HG02973 (cell line): ENCODE measurements around the gene LHFPL3.
"Not testable (repeated sequence)": the region's sequence is repeated elsewhere in the genome, so short reads cannot be mapped to it uniquely, and the experiment has no call there.

ENCODE experiments used
- ATAC-seq: cut with Tn5 transposase; IDR thresholded peaks from one replicate; pipeline ENCODE4 v1.9.1; 2021; ENCODE audit warnings: moderate library complexity; ENCODE audit not compliant: unreplicated experiment

Gene LHFPL3

DNA sequence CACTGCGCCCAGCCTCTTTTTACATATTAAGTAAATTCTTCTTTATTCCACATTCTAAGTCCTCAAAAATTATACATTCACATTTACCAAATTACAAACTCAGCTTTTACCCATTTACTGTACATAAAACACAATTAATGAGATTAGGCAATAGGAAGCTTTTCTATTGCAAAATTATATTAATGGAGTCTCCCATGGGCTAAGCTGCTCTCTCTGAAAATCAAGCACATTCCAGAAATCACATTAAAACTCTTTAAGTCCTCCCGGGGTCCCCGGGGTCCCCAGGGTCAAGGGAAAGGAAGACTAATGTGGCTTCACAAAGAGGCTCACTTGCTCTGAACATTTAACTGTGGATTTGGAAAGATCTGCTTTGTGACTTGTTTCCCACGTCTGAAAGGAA is 558.2 kb downstream of the LHFPL3 start:
- no peak for ATAC-seq

DNA sequence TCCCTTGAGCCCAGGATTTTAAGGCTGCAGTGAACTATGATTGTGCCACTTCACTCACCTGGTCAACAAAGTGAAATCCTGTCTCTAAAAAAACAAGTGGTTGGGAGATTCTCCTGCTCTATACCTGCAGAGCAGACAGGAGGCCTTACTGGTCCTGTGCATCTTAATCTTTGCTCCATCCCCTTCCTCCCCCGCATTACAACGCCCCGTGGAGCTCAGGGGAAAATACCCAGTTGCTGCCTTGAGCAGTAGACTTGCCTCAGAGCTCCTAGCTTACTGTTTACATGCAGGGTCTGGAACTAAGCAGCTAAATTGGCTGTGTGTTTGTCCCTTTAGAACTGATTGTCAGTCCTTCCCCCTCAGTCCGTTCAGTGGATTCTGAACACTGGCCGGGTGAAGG is 561.8 kb downstream of the LHFPL3 start:
- no peak for ATAC-seq

DNA sequence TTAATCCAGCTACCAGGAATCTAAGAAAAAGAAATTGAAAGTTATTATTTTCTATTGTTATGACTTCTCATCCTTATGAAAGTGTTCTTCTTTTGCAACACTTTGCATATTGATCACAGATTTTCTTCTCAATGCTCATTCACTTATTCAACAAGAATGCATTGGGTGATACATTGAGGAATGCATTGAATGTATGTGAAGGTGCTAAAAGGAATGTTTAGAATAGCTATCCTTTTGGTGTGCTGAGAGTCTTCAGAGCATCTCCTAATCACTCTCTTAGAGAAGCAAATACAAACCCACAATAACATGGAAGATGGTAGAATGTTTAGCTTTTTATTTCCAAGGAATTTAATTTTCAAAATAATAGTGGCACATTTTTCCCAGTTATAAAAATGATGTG is 563.5 kb downstream of the LHFPL3 start:
- ATAC-seq = no peak

DNA sequence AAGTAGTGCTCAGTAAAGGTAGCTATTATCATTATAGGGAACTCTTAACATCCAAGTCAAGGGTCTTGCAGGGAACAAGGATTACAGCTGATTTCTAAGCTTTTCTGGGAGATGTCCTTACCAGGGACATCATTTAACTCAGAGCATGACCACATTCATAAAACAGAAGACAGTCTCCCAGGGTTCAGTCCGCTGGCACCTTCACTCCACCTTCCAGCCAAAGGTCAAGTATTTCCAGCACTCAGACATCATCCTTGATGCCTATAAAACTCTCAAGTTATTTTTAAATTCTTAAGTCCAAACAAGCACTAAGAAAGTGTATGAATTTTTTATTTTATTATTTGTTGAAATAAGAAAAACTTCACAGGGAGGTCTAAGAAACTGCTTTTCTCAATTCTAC is 565.9 kb downstream of the LHFPL3 start:
- no peak for ATAC-seq

DNA sequence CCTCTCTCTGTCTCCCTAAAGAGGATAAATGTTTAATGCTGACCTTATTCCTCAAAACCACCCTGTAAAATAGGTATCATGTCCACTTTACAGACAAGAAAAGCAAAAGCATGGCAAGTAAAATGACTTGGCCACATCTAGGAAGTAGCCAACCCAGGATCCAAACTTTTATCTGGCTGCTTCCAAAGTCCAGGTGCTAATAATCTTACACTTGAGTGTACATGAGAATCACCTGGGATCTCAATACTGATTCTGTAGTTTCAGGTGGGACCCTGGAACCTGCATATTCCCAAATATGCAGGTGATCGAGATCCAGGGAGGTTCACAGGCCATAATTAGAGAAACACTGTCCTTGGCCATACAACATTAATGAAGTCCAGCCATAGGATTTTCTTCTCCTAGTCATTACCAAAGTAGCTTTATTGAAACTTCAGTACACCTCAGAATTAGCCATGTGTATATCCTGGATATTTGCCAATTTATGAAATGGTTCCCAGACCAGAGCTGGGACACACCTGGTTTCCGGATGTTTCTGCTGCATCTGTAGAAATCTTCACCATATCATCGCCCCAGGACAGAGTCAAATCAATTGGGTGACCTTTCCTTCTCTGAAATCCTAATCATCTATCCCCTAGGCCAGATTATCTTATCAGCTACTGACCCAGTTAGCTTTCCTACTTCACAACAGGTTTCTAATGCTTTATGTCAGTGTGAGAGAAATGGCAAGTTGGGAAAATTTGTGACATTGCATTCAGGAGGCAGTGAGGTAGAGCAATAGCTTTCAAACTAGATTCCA is 566.5 kb downstream of the LHFPL3 start:
- ATAC-seq = peak; percentile 22

DNA sequence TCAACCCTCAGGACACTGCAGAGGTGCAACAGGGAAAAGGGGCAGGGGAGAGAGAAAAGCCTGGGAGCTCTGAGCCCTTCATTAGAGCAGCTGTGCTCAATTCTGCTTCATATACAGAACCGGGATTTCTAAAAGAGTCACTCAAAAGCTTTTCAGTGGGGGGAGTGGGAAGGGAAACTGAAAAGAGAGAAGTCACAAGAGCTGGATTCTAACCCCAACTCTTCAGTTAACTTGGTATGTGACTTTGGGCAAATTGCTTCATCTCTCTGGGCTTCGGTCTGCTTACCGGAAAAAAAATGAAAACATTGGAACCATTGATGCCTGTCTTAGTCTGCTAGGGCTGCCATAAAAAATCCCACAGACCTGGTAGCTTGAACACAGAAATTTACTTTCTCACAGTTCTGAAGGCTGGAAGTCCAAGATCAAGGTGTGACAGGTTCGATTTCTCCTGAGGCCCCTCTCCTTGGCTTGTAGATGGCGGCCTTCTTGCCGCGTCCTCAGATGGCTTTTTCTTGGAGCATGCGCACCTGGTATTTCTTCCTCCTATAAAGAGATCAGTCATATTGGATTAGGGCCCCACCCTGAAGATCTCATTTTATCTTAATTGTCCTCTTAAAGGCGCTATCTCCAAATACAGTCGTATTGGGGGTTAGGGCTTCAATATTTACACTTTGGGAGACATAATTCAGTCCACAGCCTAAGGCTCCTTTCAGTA is 567.3 kb downstream of the LHFPL3 start:
- ATAC-seq = peak; percentile 34

DNA sequence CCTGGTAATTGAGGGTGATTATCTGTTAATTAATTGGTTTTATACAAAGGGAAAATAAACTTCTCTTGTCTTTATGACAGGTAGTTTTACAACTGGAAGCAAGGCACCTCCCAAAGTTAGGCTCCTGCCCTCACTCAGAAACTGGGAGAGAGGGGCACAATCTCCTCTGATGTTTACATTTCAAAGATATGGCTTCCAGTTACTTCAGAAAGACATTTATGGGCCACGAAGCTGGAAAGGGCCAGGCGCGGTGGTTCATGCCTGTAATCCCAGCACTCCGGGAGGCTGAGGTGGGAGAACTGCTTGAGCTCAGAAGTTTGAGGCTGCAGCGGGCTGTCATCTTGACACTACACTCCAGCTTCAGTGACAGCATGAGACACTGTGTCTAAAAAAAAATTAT is 570.0 kb downstream of the LHFPL3 start:
- ATAC-seq = no peak

DNA sequence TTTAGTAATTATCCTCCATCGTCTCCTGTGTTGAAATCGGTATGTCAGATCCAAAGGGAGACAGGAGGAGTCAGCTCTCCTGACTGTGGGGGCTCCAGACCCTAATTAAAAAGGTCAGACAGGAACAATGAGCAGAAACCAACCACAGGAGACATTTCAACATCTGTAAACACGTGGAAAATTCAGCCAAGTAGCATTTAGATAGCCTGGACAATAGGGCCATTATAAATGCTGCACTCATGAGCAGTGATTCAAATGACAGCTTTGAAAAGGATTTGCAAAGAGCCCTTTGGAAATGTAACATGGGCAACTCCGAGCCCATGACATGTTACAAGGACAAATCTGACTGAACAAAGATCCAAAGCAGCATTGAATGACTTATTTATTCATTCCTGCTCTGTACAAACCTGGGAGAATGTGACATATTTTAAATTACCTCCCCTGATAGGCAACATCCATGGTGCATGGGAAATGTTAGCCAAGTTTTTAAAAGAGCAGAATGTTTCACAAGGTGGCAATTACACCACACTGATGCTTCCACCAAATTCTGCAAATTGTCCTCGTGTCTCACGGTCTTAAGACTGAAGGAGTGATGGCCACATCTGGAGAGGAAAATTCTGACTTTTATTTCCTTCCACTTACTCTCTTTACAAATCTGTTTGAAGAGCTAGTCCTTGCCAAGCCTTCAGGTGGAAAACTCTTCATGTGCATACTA is 572.3 kb downstream of the LHFPL3 start:
- ATAC-seq = no peak

DNA sequence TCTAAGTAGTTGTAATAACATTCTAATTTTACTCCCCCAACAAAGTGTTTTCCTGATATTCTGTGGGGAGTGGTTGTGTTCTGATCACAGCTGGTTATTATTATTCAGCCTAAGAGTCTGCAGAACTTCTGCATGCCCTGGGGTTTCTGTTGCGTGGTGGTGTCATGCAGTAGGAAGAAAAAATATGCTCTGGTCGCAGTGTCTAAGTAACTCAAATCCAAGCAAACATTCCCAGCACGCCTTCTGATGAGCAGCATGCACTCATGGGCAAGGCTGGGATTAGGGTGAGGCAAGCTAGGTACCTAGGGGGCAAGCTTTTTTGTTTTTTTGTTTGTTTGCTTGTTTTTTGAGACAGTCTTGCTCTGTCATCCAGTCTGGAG is 572.8 kb downstream of the LHFPL3 start:
- no peak for ATAC-seq

DNA sequence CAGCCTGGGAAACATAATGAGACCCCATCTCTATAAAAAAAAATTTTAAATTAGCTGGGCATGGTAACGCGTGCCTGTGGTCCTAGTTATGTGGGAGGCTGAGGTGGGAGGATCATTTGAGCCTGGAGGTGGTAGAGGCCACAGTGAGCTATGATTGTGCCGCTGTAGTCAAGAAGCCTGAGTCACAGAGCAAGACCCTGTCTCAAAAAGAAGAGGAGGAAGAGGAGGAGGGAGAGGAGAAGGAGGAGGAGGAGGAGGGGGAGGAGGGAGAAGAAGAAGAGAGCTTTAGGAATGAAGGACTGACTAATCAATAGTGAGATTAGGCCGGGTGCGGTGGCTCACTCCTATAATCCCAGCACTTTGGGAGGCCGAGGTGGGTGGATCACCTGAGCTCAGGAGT is 573.8 kb downstream of the LHFPL3 start:
- ATAC-seq = no peak

DNA sequence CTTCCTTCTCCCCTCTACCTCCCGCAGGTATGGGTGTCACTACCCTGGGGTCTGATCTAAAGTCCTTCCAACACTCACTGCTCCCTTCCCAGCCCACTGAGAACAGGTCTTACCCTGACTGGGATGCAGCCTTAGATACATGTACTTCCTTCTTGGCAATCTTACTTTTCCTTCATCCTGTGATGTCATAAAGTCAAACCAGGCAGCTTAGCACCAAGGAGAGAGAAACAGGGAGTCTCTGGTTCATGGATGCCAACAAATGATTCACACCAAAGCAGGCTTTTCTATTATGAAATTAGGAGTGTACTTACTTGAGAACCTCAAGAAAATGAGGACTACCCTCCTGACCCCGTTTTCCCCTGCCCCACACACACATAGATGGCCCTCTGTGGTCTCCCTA is 574.6 kb downstream of the LHFPL3 start:
- ATAC-seq = no peak

DNA sequence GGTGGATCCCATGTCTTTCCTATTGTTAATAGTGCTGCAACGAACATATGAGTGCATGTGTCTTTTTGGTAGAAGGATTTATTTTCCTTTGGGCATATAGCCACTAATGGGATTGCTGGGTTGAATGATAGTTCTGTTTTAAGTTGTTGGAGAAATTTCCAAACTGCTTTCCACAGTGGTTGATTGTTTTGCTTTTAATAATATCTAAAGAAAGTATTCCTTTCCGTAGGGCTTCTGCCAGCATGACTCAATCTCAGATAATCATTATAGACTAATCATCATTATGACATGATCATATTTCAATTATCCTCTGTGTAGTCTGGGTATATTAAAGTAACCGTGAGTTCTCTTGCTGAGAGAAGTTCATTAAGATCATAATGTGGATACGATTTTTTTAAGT is 575.4 kb downstream of the LHFPL3 start:
- ATAC-seq = no peak

DNA sequence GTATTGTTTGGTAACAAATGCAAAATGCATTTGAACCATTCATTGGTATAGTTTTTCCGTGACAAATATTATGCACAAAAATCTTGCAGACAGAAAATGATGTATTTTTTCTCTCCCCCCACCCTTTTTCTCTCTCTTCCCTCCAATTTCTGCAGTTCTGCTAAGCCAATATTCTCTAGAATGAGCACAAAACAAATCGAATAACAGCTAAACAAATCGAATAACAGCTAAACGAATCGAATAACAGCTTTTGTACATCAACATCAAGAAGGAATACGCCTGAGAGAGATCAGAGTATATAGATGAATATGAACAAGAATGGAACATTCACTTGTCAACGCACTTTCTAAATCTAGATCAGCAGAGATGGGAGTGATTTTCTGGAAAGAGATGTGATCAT is 577.6 kb downstream of the LHFPL3 start:
- ATAC-seq = no peak

DNA sequence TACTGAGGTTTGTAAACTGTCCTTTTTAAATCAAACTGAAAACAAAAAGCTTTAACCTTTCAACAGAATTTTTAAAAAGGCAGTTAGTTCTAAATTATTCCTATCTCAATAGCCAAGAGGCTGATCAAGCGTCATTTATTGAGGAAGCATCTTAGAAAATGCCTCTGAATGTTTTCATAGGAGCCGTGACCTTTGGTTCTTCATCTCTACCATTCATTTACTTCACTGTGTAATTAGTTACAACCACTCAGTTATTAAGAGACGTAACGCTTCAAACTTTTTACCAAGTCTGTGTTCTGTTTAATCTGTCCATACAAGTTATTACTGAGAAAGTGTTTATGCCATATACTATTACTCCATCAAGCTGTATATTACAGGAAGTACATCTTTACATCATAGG is 578.2 kb downstream of the LHFPL3 start:
- ATAC-seq = no peak

DNA sequence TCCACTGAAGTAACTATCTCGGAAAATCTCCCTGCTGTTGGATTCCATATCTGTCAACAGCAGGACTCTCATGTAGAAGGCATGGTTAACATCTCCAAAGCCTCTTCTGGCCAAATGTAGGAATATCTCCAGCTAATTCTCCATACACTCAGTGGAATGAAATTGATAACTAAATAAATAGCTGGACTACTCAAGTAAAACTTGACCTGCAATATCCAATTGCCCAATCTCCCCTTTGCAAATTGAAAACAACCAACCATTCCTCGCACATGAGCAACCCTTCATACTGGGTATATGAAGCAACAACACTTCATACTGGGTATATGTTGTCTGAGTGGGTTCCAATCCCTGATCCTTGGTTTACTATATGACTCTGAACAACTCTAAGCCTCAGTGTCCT is 580.2 kb downstream of the LHFPL3 start:
- no peak for ATAC-seq

DNA sequence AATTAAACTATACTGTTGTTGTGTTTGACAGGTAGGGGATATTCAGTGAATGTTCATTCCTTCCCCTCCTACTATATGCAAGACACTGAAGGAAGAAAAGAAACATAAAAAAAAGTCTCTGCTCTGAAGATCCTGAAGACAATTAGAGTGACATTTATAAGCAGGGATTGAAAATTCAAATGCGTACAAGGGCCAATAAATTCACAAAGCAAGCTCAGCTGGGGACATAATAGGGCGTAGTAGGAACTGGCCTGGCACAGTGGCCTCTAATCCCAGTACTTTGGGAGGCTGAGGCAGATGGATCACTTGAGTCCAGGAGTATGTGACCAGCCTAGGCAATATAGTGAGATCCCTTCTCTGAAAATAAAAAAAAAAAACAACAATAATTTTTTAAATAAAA is 580.7 kb downstream of the LHFPL3 start:
- ATAC-seq = no peak

DNA sequence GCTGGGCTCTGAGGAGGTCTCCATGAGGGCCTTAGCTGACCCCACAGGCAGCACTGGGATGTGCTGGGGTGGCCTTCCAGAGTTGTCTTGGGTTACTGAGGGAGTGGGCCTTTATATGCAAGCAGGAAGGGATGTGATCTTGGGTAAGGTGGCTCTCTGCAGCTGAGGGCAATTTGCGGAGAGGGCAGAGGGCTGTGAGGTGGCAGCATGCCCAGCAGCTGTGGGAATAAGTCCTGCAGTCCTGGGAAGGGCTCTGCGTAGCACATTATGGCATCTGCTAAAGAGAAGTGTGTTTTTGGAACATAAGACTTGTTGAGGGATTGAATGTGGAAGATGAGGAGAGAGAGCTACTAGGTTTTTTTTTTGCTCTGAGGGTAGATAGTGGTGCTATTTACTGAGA is 586.0 kb downstream of the LHFPL3 start:
- no peak for ATAC-seq

DNA sequence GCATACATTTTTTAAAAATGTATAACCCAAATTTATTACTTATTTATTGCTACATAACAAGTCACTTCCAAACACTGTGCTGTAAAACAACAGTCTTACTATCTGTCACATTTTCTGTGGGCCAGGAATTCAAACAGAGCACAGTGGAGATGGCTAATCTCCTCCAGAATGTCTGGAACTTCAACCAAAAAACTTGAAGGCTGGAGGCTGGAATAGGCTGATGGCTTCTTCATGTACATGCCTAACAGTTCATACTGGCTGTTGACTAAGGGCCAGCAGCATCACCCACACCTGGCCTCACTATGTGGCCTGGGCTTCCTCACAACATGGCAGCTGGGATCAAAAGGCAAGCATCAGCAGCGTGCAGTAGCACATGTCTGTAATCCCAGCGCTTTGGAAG is 593.2 kb downstream of the LHFPL3 start:
- no peak for ATAC-seq

DNA sequence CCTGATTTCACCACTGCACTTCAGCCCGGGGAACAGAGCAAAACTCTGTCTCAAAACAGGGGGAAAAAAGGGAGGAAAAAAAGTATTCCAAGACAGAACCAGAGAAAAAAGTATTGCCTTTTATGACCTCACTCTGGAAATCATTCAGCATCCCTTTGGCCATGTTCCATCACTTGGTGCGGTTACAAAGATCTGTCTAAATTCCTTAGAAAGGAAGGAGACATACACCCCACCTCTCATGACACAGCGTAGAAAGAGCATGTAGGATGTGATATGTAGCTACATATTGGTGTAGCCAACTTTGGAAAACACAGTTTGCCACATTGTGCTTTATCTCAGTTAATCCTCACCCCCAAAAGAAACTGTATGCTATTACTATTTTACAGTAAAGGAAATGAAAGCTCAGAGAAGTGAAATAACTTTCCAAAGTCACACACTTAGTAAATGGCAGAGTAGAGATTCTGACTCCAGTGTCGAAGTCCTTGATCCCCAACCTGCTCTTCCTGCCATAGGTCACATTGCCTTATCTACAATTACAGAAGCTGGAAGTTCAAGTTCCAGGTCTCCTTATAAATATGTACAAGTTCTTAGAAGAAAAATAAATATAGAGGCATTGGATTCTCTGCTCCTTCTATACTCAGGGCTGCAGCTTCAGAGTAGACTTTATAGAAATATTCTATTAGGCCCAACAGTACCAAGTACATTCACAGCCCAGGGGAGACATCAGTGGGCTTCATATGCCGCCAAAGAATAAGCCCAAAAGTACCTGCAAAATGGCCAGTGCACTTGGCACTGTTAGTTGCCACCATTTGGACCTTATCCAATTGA is 594.0 kb downstream of the LHFPL3 start:
- ATAC-seq = no peak

DNA sequence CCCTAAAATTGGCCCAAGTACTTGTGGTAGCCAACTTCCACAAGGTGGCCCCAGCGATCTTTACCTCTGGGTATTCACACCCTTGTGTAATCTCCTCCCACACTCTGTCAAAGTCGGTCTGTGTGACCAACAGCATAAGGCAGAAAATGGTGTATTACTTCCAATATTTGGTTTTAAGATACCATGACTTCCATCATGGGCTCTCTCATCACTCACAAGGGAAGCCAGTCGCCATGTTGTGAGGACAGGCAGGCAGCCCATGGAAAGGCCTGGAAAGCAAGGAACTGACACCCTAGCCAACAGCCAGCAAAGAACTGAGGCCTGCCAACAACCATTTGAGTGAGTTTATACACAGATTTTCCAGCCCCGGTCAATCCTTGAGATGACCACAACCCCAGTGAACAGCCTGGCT is 594.6 kb downstream of the LHFPL3 start:
- ATAC-seq = peak; percentile 93

DNA sequence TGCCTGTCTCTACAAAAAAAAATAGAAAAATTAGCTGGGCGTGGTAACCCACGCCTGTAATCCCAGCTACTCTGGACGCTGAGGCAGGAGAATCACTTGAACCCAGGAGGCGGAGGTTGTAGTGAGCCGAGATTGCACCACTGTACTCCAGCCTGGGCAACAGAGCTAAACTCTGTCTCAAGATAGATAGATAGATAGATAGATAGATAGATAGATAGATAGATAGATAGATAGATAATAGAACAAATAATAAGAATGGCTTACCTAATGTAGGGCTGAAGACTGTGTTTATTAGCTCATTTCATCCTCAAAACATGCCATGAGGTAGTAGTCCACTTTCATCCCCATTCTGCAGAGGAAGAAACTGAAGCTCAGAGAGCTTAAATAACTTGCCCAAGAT is 597.8 kb downstream of the LHFPL3 start:
- ATAC-seq = not testable (repeated sequence)
